ENCODE results near the gene ELOVL1. TPM values are rescaled to one million over a fixed set of nuclear protein-coding genes. Genes with fewer than 3 reads are reported as not detected.

The ELOVL1 gene
- total RNA-seq, 2 donors from 2014 or later, result 24.4 to 28.3 TPM

- DNase-seq, result no peak
- Mint-ChIP-seq H3K4me3 (no peak overlapping the region), H3K36me3 (ENCODE audit: low read depth) (peaks cover 7% of the 10 kb centered on the region), H3K9me3 (no peaks in the 10 kb centered on the region), H3K27me3 (ENCODE audit: insufficient read depth) (no peaks in the 10 kb centered on the region), H3K27ac (no peak overlapping the region), H3K4me1 (peaks cover 13% of the 10 kb centered on the region)
- WGBS, 2 experiments (ENCODE audit: insufficient coverage in 1 of 2, insufficient read length in 1 of 2), result 72 to 79% methylated on average over 2 of the region's 2 CpGs
- Histone ChIP-seq H3K9ac (ENCODE audit: extremely low read depth, low read length, poor library complexity, severe bottlenecking) (no peak overlapping the region), H3K4me3 (ENCODE audit: low read length) (no peak overlapping the region), H3K27me3 (ENCODE audit: control insufficient read depth, insufficient read depth, low read length, poor library complexity, severe bottlenecking) (no peaks in the 10 kb centered on the region), H3K9me3 (ENCODE audit: control insufficient read depth, low read length) (no peaks in the 10 kb centered on the region), H3K27ac (ENCODE audit: low read depth, low read length) (no peak overlapping the region), H3K4me1 (ENCODE audit: control insufficient read depth, insufficient read depth, low read length) (no peaks in the 10 kb centered on the region), H3K36me3 (ENCODE audit: control insufficient read depth, insufficient read depth, low read length) (no peaks in the 10 kb centered on the region)
- TF ChIP-seq, protein P1, sequence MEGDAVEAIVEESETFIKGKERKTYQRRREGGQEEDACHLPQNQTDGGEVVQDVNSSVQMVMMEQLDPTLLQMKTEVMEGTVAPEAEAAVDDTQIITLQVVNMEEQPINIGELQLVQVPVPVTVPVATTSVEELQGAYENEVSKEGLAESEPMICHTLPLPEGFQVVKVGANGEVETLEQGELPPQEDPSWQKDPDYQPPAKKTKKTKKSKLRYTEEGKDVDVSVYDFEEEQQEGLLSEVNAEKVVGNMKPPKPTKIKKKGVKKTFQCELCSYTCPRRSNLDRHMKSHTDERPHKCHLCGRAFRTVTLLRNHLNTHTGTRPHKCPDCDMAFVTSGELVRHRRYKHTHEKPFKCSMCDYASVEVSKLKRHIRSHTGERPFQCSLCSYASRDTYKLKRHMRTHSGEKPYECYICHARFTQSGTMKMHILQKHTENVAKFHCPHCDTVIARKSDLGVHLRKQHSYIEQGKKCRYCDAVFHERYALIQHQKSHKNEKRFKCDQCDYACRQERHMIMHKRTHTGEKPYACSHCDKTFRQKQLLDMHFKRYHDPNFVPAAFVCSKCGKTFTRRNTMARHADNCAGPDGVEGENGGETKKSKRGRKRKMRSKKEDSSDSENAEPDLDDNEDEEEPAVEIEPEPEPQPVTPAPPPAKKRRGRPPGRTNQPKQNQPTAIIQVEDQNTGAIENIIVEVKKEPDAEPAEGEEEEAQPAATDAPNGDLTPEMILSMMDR (conservative IDR thresholded peaks at IDR 0.05), result no peak
Measured at GRCh38 chr1:43354471-43354870, 13.3 kb downstream of the ELOVL1 start.

- no peak overlapping the region for H3K9ac ChIP-seq (ENCODE audit: extremely low read depth, low read length, poor library complexity, severe bottlenecking)
- no peaks in the 10 kb centered on the region for H3K4me1 ChIP-seq (ENCODE audit: control insufficient read depth, insufficient read depth, low read length)
- no peak overlapping the region for H3K27ac ChIP-seq (ENCODE audit: low read depth, low read length)
- TF ChIP-seq, protein P1 (conservative IDR thresholded peaks at IDR 0.05), result no peak
- Mint-ChIP-seq H3K9me3 (no peaks in the 10 kb centered on the region), H3K27me3 (ENCODE audit: insufficient read depth) (no peaks in the 10 kb centered on the region), H3K4me1 (peaks cover 16% of the 10 kb centered on the region), H3K36me3 (ENCODE audit: low read depth) (peaks cover 6% of the 10 kb centered on the region), H3K4me3 (no peak overlapping the region), H3K27ac (no peak overlapping the region)
- no peaks in the 10 kb centered on the region for H3K36me3 ChIP-seq (ENCODE audit: control insufficient read depth, insufficient read depth, low read length)
- H3K9me3 ChIP-seq (ENCODE audit: control insufficient read depth, low read length), result no peaks in the 10 kb centered on the region
- peaks cover 4% of the 10 kb centered on the region for H3K27me3 ChIP-seq (ENCODE audit: control insufficient read depth, insufficient read depth, low read length, poor library complexity, severe bottlenecking)
- no peak for DNase-seq
- H3K4me3 ChIP-seq (ENCODE audit: low read length), result no peak overlapping the region
- WGBS, 2 experiments (ENCODE audit: insufficient coverage in 1 of 2, insufficient read length in 1 of 2), result 69 to 83% methylated on average over 3 of the region's 3 CpGs
Measured at GRCh38 chr1:43352881-43353280, 14.9 kb downstream of the ELOVL1 start.

GRCh38 chr1:43352351-43352705 is 15.5 kb downstream of the ELOVL1 start:
- Histone ChIP-seq H3K4me3 (ENCODE audit: low read length) (no peak overlapping the region), H3K9me3 (ENCODE audit: control insufficient read depth, low read length) (no peaks in the 10 kb centered on the region), H3K9ac (ENCODE audit: extremely low read depth, low read length, poor library complexity, severe bottlenecking) (no peak overlapping the region), H3K27ac (ENCODE audit: low read depth, low read length) (no peak overlapping the region), H3K27me3 (ENCODE audit: control insufficient read depth, insufficient read depth, low read length, poor library complexity, severe bottlenecking) (peaks cover 6% of the 10 kb centered on the region), H3K4me1 (ENCODE audit: control insufficient read depth, insufficient read depth, low read length) (no peaks in the 10 kb centered on the region), H3K36me3 (ENCODE audit: control insufficient read depth, insufficient read depth, low read length) (no peaks in the 10 kb centered on the region)
- H3K27ac Mint-ChIP-seq, result no peak overlapping the region
- no peaks in the 10 kb centered on the region for H3K9me3 Mint-ChIP-seq
- no peaks in the 10 kb centered on the region for H3K27me3 Mint-ChIP-seq (ENCODE audit: insufficient read depth)
- peaks cover 6% of the 10 kb centered on the region for H3K36me3 Mint-ChIP-seq (ENCODE audit: low read depth)
- no peak overlapping the region for H3K4me3 Mint-ChIP-seq
- peaks cover 14% of the 10 kb centered on the region for H3K4me1 Mint-ChIP-seq
- no peak for DNase-seq
- TF ChIP-seq, protein P1 (conservative IDR thresholded peaks at IDR 0.05), result no peak
- 67 to 89% methylated on average over 1 to 2 of the region's 2 CpGs for WGBS, 2 experiments (ENCODE audit: insufficient coverage in 1 of 2, insufficient read length in 1 of 2)

Measured in endodermal cell (in vitro differentiated cells).